Fibroblast of gingiva (primary cell): ENCODE data around the gene CDHR5.
A peak's percentile ranks its signal among the peaks of the same experiment; 100 is the strongest.

Experiments used
- DNase-seq: peaks from one replicate; pipeline ENCODE4 v3.0.0-alpha.2; 2011; ENCODE audit warnings: low read depth

The CDHR5 gene

DNA sequence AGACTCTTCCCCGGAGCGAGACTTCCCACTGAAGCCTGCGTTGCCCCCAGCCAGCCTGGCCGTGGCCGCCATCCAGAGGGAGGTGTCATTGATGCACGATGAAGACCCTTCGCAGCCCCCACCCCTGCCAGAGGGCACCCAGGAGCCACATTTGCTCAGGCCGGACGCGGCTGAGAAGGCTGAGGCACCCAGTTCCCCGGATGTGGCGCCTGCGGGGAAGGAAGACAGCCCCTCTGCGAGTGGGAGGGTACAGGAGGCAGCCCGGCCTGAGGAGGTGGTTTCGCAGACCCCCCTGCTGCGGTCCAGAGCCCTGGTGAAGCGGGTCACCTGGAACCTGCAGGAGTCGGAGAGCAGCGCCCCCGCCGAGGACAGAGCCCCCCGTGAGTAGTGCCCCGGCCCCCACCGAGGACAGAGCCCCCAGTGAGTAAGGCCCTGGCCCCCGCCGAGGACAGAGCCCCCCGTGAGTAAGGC, 15.4 kb downstream of the CDHR5 start:
- DNase-seq, result no peak

DNA sequence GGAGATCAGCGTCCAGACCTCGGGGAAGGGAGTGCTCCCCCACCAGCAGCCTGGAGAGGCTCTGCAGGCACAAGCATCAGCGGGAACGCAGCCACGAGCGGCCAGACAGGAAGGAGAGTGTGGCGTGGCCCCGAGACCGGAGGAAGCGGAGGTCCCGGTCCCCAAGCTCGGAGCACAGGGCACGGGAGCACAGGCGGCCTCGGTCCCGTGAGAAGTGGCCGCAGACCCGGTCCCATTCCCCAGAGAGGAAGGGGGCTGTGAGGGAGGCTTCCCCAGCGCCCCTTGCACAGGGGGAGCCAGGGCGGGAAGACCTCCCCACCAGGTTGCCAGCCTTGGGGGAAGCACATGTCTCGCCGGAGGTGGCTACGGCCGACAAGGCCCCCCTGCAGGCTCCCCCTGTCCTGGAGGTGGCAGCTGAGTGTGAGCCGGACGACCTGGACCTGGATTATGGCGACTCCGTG, 15.9 kb downstream of the CDHR5 start:
- DNase-seq, result no peak

DNA sequence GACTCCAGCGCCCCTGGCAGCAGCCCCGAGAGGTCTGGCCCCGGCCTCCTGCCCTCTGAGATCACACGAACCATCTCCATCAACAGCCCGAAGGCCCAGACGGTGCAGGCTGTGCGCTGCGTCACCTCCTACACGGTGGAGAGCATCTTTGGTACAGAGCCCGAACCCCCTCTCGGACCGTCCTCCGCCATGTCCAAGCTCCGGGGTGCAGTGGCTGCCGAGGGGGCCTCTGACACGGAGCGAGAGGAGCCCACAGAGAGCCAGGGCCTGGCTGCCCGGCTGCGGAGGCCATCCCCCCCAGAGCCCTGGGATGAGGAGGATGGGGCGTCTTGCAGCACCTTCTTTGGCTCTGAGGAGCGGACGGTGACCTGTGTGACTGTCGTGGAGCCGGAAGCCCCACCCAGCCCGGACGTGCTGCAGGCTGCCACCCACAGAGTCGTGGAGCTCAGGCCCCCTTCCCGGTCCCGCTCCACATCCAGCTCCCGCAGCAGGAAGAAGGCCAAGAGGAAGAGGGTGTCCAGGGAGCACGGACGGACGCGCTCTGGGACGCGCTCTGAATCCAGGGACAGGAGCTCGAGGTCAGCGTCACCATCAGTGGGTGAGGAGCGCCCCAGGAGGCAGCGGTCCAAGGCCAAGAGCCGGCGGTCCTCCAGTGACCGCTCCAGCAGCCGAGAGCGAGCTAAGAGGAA, 16.6 kb downstream of the CDHR5 start:
- DNase-seq, result no peak

DNA sequence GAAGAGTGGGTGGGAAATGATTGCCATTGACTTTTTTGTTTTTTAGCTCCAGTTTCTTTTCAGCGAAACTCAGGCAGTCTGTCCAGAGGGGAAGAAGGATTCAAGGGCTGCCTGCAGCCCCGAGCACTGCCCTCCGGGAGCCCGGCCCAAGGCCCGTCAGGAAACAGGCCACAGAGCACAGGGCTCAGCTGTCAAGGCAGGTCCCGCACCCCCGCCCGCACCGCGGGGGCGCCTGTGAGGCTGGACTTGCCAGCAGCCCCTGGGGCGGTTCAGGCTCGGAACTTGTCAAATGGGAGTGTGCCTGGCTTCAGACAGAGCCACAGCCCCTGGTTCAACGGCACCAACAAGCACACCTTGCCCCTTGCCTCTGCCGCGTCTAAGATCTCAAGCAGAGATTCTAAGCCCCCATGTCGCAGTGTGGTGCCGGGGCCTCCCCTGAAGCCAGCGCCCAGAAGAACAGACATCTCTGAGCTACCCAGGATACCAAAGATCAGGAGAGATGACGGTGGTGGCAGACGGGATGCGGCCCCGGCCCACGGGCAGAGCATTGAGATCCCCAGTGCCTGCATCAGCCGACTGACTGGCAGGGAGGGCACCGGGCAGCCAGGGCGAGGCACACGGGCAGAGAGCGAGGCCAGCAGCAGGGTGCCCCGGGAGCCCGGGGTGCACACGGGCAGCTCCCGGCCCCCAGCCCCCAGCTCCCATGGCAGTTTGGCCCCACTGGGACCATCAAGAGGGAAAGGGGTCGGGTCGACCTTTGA, 17.6 kb downstream of the CDHR5 start:
- no peak for DNase-seq

DNA sequence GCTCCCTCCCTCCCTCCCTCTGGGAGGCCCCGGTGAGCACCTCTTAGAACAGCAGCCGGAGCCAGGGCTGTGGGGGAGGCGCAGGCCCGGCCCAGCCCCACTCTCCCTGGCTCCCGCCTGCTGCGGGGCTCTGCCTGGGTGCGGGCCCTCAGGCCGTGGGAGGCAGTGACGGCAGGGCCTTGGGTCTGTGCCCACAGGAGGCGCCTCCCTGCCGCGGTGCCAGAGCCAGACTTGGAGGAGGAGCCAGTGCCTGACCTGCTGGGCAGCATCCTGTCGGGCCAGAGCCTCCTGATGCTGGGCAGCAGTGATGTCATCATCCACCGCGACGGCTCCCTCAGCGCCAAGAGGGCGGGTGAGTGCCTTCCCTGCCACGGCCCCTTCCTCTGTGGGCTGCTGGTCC, 18.5 kb downstream of the CDHR5 start:
- DNase-seq, result peak; percentile 31

DNA sequence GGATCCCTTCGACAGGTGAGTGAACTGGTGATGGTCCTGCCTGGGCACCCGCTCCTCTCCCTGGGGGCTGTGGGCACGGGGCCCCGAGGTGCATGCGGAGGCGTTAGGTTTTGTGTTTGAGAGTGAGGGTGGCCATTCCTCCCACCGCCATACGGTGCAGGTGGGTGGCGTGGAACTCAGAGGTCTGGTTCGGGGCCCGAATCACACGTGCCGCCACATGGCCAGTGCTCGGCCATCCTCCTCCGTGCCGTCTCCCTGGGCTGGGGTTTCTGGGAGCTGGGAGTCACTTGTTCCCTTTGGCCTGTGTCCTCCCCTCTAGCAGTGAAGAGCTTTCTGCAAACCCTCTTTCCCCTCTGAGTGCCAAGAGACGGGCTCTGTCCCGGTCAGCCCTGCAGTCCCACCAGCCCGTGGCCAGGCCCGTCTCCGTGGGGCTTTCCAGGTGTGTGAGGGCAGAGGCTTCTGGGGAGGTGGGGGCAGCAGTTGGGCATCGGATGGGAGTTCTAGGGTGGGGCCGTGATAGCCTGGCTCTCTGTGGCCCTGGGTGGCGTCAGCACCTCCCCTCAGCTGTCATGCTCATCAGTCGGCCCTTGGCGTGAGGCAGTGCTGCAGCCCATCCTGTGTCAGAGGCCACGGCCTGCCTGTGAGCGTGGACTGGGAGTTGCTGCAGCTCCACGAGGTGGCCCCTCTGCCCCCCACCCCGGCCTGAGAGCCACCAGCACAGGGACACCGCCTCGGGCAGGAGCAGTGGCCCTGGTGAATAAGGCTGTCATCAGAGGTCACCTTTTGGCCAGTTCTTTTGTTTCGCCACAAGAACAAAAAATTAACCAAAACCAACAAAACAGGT, 19.2 kb downstream of the CDHR5 start:
- DNase-seq, result no peak

DNA sequence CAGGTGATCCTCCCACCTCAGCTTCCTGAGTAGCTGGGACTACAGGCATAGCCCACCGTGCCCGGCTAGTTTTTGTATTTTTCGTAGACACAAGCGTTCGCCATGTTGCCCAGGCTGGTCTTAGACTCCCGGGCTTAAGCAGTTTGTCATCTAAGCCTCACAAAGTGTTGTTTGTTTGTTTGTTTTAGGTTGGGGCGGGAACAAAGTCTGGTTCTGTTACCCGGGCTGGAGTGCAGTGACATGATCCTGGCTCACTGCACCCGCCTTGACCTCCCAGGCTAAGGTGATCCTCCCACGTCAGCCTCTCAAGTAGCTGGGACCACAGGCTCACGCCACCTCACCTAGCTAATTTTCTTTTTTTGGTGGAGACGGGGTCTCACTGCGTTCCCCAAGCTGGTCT, 21.6 kb downstream of the CDHR5 start:
- DNase-seq, result no peak

DNA sequence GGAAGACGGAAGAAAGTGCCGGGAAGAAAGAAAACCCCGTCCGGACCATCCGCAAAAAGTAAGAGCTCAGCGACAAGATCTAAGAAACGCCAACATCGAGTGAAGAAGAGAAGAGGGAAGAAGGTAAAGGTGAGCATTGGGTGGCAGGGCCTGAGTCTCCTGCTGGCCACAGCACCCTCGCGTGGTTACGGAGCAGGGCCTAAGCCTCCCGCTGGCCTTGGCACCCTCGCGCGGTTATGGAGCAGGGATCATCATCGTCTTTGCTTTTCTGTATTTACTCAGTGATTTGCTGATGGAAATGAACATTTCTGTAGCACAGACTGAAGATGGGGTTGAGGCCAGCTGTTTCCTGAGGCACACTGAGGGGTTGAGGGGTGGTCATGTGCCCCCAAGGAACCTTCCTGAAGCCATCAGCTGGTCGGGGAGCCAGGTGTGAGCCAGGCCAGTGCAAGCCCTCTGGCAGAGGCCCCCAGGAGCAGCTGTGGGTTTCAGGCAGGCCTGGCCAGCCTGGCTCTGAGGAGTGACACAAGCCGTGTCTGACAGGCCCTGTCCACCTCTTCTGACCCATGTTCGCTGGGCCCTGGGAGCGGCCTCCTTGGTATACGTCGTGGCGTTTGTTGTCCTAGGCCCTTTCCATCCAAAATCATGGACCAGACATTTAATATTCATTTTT, 23.0 kb downstream of the CDHR5 start:
- no peak for DNase-seq

DNA sequence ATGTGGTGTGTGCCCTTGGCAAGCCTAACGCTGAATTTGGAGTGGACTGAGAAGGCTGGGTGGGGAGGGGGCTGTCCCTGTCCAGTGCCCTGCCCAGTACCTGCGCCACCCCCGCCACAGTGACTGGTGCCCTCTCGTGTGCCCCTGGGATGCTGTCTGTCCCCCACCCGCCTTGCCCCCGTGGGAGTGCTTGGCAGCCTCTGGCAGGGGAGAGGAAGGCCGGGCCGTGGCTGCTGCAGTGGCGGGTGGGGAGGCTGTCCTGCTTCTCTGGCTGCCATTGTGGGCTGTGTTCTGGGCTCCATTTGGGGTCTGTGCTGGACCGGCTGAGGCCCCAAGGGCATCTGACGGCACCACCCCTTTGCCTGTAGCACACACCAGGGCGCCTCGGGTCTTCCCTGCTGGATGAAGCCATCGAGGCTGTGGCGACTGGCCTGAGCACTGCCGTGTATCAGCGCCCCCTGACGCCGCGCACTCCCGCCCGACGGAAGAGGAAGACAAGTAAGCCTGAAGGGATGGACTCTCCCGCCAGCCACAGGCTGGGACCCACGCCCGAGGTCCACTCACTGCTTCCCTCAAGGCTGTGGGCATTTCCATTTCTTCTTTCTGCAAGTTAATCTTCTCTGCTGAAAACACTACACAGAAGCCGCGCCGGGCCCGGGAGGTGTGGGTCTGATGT, 26.6 kb downstream of the CDHR5 start:
- DNase-seq, result no peak

DNA sequence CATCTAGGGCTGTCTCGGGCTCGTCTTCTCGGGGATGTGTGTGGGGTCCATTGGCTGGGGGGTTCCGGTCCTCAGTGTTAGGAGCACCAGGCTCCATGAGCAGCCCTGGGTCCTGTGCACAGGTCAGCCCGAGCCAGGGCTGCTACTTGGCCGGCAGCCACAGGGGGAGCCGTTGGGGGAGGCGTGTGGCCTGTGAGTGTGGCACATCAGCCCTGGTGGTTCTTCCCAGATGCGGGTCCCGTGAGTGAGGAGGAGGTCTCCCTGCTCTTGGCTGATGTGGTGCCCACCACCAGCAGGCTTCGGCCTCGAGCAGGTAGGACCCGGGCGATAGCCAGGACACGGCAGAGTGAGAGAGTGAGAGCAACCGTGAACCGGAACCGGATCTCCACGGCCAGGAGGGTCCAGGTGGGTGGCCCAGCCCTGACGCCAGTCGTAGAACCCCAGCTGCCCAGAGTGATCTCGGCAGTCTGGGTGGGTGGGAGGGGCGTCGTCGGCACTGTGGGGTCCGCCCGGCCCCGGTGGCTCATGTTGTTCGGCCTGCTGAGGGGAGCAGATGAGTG, 27.5 kb downstream of the CDHR5 start:
- no peak for DNase-seq

DNA sequence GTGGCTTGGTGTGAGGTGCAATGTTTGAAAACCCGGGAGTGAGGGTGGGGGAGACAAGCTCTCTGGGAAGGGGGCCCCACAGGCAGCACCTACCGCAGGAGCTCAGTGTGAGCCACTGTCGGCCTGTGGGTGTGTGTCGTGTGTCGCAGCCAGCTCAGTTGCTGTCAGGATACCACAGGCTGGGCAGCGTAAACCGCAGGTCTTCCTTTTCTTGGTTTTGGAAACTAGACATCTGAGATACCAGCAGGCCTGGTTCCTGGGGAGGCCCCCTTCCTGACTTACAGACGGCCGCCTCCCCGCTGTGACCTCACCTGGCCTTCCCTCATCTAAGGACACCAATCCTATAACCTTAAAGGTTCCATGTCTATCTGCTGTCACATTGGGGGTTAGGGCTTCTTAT, 28.4 kb downstream of the CDHR5 start:
- no peak for DNase-seq

DNA sequence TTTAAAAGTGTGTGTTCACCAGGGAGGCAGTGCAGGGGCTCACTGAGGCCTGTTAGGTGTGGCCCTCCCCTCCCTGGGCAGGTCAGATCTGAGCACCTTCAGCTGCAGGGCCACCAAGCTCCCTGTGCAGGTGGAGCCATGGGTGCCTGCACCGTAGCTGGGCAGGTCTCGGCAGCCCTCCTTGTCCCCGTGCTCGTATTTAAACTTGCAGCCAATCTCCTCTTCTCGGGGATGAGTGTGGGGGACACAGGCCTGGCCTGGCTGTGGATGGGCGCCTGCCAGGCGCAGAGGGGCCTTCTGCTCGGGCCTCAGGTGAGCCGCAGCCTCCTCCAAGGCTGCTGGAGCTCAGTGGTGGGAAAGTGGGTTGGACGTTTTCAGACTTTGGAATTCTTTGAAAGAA, 29.4 kb downstream of the CDHR5 start:
- no peak for DNase-seq

DNA sequence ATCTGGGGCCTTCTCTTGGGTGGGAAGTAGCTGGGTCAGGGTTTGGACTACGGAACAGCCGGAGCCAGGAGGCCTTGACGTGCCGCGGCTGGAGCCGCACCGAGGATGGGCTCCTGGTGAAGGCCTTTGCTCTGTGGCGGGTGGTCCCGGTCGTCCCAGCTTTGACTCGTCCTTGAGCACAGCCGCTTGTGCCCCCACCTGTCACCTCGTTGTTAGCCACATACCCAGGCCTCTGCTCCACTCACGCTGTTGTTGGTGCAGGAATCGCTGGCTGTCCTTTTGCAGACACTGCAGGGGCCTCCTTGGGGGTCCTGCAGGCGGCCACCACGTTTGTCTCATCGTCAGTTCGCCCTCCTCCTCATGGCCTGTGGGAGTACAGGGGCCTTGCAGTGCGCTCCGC, 31.4 kb downstream of the CDHR5 start:
- DNase-seq, result no peak

DNA sequence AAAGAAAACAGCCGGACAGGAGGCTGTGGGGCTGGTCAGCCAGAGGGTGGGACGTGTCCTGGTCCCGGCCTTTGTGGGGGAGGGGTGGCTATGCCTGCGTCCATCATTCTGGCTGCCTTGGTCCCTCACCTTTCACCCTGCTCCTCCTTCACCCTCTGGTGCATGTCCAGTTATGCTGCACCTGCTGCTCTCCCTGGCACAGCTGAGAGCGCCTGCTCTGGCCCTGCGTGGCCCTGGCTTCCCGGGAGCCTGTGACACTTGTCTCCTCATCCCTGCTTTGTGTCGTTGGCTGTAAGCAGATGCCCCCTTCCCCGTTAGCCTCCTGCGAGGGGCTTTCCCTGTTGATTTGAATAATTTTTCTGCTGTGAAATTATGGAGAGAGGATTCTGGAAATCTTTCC, 31.8 kb downstream of the CDHR5 start:
- DNase-seq, result no peak

DNA sequence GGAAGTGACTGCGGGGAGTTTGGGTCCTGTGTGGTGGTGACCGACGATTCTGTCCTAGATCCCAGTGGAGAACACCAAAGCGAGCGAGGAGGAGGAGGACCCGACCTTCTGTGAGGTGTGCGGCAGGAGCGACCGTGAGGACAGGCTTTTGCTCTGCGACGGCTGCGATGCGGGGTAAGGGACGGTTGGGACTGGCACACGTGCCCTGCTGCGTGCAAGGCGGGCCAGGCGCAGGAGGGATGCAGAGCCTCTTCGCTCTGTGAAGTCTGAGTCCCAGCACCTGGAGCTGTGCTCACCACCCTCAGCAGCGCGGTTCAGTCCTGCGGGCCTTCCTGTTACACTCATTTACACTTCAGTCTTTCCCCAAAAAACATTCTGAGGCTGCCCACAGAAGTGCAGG, 32.3 kb downstream of the CDHR5 start:
- DNase-seq, result no peak

DNA sequence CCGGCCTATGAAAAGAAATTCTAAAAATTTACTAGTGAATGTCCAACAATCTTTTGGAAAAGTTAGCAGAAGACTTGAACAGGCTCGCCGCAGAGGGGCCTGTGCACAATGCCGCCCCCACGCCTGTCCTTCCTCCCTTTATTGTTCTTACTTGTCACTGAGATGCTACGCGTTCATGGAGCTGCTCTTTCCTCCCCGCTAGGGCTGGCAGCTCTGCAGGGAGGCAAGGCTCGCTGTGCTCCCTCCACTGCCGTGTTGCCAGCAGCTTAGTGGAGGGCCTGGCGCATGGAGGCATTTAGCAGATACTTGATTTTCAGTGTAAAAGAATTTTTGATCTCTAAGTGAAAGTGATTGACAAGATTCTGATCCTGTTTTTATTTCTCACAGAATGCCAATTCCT, 33.8 kb downstream of the CDHR5 start:
- no peak for DNase-seq

DNA sequence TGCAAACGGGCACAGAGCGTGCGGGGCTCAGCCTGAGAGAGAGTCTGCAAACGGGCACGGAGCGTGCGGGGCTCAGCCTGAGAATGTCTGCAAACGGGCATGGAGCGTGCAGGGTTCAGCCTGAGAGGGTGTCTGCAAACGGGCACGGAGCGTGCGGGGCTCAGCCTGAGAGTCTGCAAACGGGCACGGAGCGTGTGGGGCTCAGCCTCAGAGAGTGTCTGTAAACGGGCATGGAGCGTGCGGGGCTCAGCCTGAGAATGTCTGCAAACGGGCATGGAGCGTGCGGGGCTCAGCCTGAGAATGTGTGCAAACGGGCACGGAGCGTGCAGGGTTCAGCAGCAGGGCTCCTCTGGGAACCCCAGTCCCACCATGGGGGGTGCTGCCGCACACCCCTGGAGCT, 35.0 kb downstream of the CDHR5 start:
- no peak for DNase-seq

DNA sequence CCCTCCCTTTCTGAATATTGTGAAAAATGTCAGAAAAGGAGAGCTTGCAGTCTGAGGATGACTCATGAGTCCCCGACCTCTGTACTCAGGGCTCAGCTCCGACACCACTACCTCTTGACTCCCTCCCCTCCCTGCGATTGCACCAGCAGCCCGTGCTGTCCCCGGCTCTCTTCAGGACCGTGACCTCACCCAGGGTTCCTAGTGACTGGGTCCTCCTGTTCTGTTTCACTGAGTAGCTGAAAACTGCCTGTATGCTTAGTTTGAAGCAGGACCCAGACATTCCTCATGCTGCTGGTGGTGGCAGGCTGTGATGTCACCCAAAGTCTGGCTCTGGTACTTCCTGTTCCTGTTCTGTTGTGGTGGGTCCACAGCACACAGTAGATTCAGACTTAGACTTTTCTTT, 36.8 kb downstream of the CDHR5 start:
- peak; percentile 68 for DNase-seq

DNA sequence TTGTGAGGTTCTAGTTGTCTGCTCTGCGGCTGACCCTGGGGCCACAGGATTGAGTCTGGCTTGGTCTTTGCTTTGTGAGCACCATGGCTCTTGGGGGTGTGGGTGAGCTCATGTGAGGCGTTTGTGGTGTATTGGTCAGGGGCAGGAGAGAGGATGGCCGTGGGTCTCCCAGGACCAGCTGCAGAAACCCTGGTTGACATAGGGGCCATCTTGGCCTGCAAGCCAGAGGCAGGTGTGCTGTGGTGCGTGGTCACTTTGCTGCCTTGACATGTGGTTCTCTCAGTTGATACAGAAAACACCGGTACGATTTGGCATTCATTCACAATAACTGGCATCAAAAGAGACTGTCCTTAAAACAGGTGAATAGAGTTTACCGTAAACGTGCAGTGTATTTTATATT, 37.2 kb downstream of the CDHR5 start:
- DNase-seq, result no peak

DNA sequence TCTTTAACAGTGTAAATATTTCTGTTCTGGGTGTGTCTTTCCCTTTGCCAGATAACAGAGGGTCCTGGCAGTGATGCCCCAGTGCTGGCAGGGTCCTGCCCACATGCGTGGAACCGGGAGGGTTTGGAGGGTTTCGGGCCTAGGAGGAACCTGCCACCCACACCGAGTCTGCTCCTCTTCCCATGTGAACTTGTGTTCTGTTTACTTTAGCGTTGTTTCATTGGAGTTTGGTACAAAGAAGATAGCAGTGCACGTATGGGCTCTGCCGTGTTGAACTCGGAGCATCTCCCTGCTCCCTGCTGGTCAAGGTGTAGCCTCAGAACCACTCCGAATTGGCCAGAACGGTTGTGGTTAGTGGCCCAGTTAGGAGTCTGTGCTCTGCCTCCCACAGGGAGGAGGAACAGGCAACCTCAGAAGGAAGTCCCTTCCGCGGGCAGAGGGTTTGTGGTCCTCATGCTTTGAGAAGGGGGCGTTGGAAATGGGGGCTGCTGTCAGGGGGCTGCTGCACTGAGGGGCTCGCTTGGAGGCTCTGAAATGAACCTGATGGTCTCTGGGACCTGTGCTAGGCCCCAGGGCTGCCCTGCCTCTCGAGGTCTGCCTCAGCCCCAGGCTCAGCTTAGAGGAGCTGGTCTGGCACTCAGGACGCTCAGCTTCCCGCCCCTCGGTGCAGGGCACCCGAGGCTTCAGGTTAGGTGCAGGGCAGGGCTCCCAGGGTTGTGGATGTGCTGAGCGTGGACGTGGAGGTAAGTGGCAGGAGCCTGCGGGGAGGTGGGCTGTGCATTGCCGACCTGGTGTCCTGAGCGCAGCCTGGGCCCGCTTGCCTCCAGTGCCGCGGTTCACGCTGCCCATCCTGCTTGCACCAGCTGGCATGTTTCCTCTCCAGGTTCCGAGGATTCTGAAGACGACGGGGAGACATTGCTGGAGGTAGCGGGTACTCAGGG, 38.1 kb downstream of the CDHR5 start:
- no peak for DNase-seq
